Right lobe of liver (tissue), 6 donors: ENCODE measurements around the gene ZSCAN10. TPM values are rescaled to one million over a fixed set of nuclear protein-coding genes. Genes with fewer than 3 reads are reported as not detected.
A peak's percentile ranks its signal among the peaks of the same experiment; 100 is the strongest.
"Not testable (repeated sequence)": the region's sequence is repeated elsewhere in the genome, so short reads cannot be mapped to it uniquely, and the experiment has no call there.

ENCODE experiments used
- ATAC-seq, 4 donors: fragments of 200-7000 bp; cut with Tn5 transposase; one replicate each; pipeline ENCODE4 v1.9.1; 2020; ENCODE audit warnings: mild to moderate bottlenecking in 4 of 4, moderate library complexity in 4 of 4
- DNase-seq, 3 donors: peaks; one replicate each; pipeline ENCODE4 v3.0.0-alpha.2; 2020
- H3K27ac ChIP-seq, 3 donors: fragments of 200-600 bp; one replicate each; pipeline ENCODE4 v1.8.0; 2022
- H3K27me3 ChIP-seq, 2 donors: fragments of 200-600 bp; one replicate each; pipeline ENCODE4 v1.8.0; 2022
- H3K36me3 ChIP-seq, 4 donors: fragments of 200-600 bp; sonication (generic) in 1 of 4; one replicate each; pipeline versions ENCODE4 v1.5.1 to v1.8.0; 2017 to 2022; ENCODE audit warnings: control low read depth in 1 of 4
- H3K4me1 ChIP-seq, 4 donors: fragments of 200-600 bp; sonication (generic) in 1 of 4; one replicate each; pipeline versions ENCODE4 v1.5.1 to v1.8.0; 2017 to 2022; ENCODE audit warnings: control low read depth in 1 of 4
- H3K4me3 ChIP-seq, 3 donors: fragments of 200-600 bp; one replicate each; pipeline ENCODE4 v1.8.0; 2022
- H3K9me3 ChIP-seq, 4 donors: fragments of 200-600 bp; sonication (generic) in 1 of 4; one replicate each; pipeline versions ENCODE4 v1.5.1 to v1.8.0; 2017 to 2022; ENCODE audit warnings: control low read depth in 1 of 4
- CTCF ChIP-seq, 4 donors: fragments of 200-600 bp in 3 of 4; fragments of 450-650 bp in 1 of 4; IDR thresholded peaks; one replicate each; pipeline versions ENCODE4 v1.5.1 to v1.8.0; 2016 to 2022; ENCODE audit warnings: antibody characterized with exemption in 4 of 4, mild to moderate bottlenecking in 2 of 4
- POLR2A ChIP-seq: fragments of 450-650 bp; IDR thresholded peaks from one replicate; pipeline ENCODE4 v1.6.1; 2017; ENCODE audit warnings: antibody characterized with exemption, mild to moderate bottlenecking
- WGBS: methylation state at CpG from one replicate; pipeline ENCODE4 v1.1.6; 2018; ENCODE audit warnings: low coverage, low lambda C conversion rate; ENCODE audit not compliant: insufficient coverage; ENCODE audit errors: missing lambda C conversion rate; 5-methylcytosine and 5-hydroxymethylcytosine counted together
- intact Hi-C, 2 donors: fragments of 100-400 bp; cut with DNase I; formaldehyde crosslinking; loops; one replicate each; pipeline versions ENCODE4 v1.11.2 to v1.14.1; 2022
- total RNA-seq, 6 experiments: library from RNA; depleted of rRNA in 2 of 6; stranded (reverse); fragments of >200 nt in 2 of 6; fragmentation: NEBNext Ultra II Directional in 3 of 6; extraction: Animal tissue kit (Norgen Biotek cat#: 25700) in 3 of 6; gene quantifications; one replicate each; pipeline versions ENCODE4 v1.1.0 to v1.2.4, GENCODE V29; 2016 to 2023
- donor health status: DM: no; HTN: yes; CAD: no.
- donor health status: DM: no; HTN: no; CAD: no.
- donor health status: DM: no; HTN: no; CAD: no.
- donor health status: DM: no; HTN: yes; CAD: no.
- donor health status: DM: no; HTN: yes; CAD: no.

ZSCAN10 gene
- total RNA-seq, 6 experiments from 2014 or later, result not detected

GRCh38 chr16:3071655-3072054 lies 27.4 kb downstream of the ZSCAN10 start:
- DNase-seq, result peak in 1 of 3 donors; percentile 20
- no peak overlapping the region for H3K27ac ChIP-seq
- no peaks in the 10 kb centered on the region for H3K9me3 ChIP-seq
- WGBS, result 66% methylated on average over 7 of the region's 7 CpGs
- intact Hi-C loops, result no loop called here
- peaks cover 0 to 14% (median 5%) of the 10 kb centered on the region in 4 donors for H3K36me3 ChIP-seq
- H3K27me3 ChIP-seq, result no peaks in the 10 kb centered on the region
- no peak overlapping the region for H3K4me3 ChIP-seq
- ATAC-seq, result peak in 1 of 4 donors; percentile 1
- TF ChIP-seq CTCF (IDR thresholded peaks at IDR 0.05) (no peak), POLR2A (no peak)
- H3K4me1 ChIP-seq, result peaks cover 0 to 10% (median under 1%) of the 10 kb centered on the region in 4 donors

- intact Hi-C loops, result no loop called here
- Histone ChIP-seq H3K27me3 (no peaks in the 10 kb centered on the region), H3K36me3 (peaks cover 0 to 14% (median 5%) of the 10 kb centered on the region in 4 donors), H3K27ac (no peak overlapping the region), H3K4me1 (peaks cover 0 to 10% (median 3%) of the 10 kb centered on the region in 4 donors), H3K4me3 (no peak overlapping the region), H3K9me3 (no peaks in the 10 kb centered on the region)
- ATAC-seq (peak in 1 of 4 donors; percentile 7), DNase-seq (no peak)
- WGBS, result 90% methylated on average over 4 of the region's 9 CpGs
- TF ChIP-seq POLR2A (no peak), CTCF (IDR thresholded peaks at IDR 0.05) (no peak)
These were observed 28.4 kb downstream of the ZSCAN10 start for GRCh38 chr16:3070608-3071111.

GRCh38 chr16:3069146-3069545 lies 29.9 kb downstream of the ZSCAN10 start:
- Histone ChIP-seq H3K4me1 (peaks cover 0 to 17% (median 3%) of the 10 kb centered on the region in 4 donors), H3K36me3 (peaks cover 0 to 14% (median 5%) of the 10 kb centered on the region in 4 donors)
- H3K27me3 ChIP-seq, ATAC-seq, H3K27ac ChIP-seq, intact Hi-C loops, H3K9me3 ChIP-seq, DNase-seq, H3K4me3 ChIP-seq: not testable (repeated sequence)
- 94% methylated on average over 2 of the region's 11 CpGs for WGBS

- intact Hi-C loops, result no loop called here
- no peak for ATAC-seq
- peaks cover 0 to 17% (median 3%) of the 10 kb centered on the region in 4 donors for H3K4me1 ChIP-seq
- H3K9me3 ChIP-seq, result no peaks in the 10 kb centered on the region
- peaks cover 0 to 14% (median 5%) of the 10 kb centered on the region in 4 donors for H3K36me3 ChIP-seq
- WGBS, result 80% methylated on average over 1 of the region's 4 CpGs
- H3K27ac ChIP-seq, result no peak overlapping the region
- DNase-seq, result no peak
- TF ChIP-seq CTCF (IDR thresholded peaks at IDR 0.05) (no peak), POLR2A (no peak)
- H3K27me3 ChIP-seq, result no peaks in the 10 kb centered on the region
- H3K4me3 ChIP-seq, result peak overlapping the region in 1 of 3 donors; percentile 72
These were observed 30.6 kb downstream of the ZSCAN10 start for GRCh38 chr16:3068487-3068886.

GRCh38 chr16:3066440-3066748 lies 32.7 kb downstream of the ZSCAN10 start:
- no peak for ATAC-seq
- intact Hi-C loops, result no loop called here
- Histone ChIP-seq H3K9me3 (no peaks in the 10 kb centered on the region), H3K36me3 (peaks cover 0 to 14% (median 5%) of the 10 kb centered on the region in 4 donors), H3K4me3 (peak overlapping the region; percentile 65 to 72 (median 66)), H3K27me3 (no peaks in the 10 kb centered on the region), H3K27ac (peak overlapping the region; percentile 96 to 97 (median 97)), H3K4me1 (peaks cover 0 to 17% (median 3%) of the 10 kb centered on the region in 4 donors)
- no peak for DNase-seq
- TF ChIP-seq POLR2A (no peak), CTCF (IDR thresholded peaks at IDR 0.05) (no peak)
- WGBS, result no CpG with 5 or more reads among the region's 7 CpGs
